Type B pancreatic cell (in vitro differentiated cells): ENCODE data around the gene CCDC102A. TPM values are rescaled to one million over a fixed set of nuclear protein-coding genes. Genes with fewer than 3 reads are reported as not detected.

Source experiments
- DNase-seq: peaks from one replicate; pipeline ENCODE4 v3.0.0; 2021; ENCODE audit warnings: mixed read lengths; ENCODE audit not compliant: unreplicated experiment; ENCODE audit errors: extremely low spot score
- H3K27ac Mint-ChIP-seq: 2 replicates; pipeline ENCODE4 v1.8.0; 2021; ENCODE audit warnings: mild to moderate bottlenecking, mixed read lengths
- H3K27me3 Mint-ChIP-seq: 2 replicates; pipeline ENCODE4 v1.8.0; 2021; ENCODE audit warnings: mixed read lengths
- H3K36me3 Mint-ChIP-seq: 2 replicates; pipeline ENCODE4 v1.8.0; 2021; ENCODE audit warnings: mixed read lengths
- H3K4me1 Mint-ChIP-seq: one replicate; pipeline ENCODE4 v1.8.0; 2021; ENCODE audit warnings: mixed read lengths; ENCODE audit not compliant: unreplicated experiment
- H3K4me3 Mint-ChIP-seq: 2 replicates; pipeline ENCODE4 v1.8.0; 2021; ENCODE audit warnings: mild to moderate bottlenecking, mixed read lengths
- H3K9me3 Mint-ChIP-seq: 2 replicates; pipeline ENCODE4 v1.8.0; 2021; ENCODE audit warnings: mixed read lengths
- total RNA-seq: library from RNA; stranded (reverse); gene quantifications from 2 replicates; pipeline ENCODE4 v1.2.1, GENCODE V29; 2021; ENCODE audit warnings: low replicate concordance
- TF ChIP-seq, protein P1 (sequence below): fragments of 200-600 bp; sonication (generic); conservative IDR thresholded peaks from 2 replicates; pipeline ENCODE4 v1.5.0; 2021; ENCODE audit warnings: antibody characterized with exemption, mild to moderate bottlenecking

The CCDC102A gene
- total RNA-seq, 1 donor from 2014 or later: 14.4 TPM

DNA sequence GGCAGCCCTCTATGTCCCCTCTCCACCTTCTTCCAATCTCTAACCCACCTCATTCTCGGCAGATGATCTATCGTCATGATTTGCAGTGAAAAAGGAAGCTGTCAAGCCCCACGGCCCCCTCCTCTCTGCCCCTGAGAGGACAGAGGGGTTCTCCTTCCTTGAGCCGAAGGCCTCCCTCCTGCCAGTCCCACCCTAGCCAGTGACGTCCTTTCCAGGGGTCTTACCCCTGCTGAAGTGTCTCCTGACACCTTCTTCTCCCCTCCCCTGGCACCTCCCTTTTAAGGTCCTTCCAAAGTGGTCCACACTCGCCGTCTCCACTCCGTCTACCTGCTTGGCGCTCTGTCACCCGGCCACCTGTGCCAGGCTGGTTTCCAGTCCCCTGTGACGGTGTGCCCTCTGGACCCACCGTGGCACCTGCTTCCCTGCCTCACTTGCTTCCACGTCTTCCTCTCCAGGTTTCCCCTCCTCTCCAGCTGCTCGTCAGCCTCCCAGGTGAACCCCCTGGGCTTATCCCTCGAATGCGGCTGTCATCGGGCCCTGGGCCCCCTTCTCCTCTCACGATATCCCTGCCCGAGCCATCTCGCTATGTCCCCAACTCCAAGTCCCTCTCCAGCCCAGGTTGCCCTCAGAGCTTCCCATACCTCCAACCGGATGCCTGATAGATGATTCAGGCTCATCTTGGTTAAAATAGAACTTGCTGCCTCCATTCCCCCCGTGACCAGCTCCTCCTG, 5.7 kb downstream of the CCDC102A start:
- Mint-ChIP-seq H3K4me3 (peak overlapping the region; percentile 77), H3K4me1 (peaks cover 43% of the 10 kb centered on the region), H3K36me3 (no peaks in the 10 kb centered on the region), H3K27ac (no peak overlapping the region), H3K27me3 (peaks cover 38% of the 10 kb centered on the region), H3K9me3 (no peaks in the 10 kb centered on the region)
- TF ChIP-seq, protein P1, sequence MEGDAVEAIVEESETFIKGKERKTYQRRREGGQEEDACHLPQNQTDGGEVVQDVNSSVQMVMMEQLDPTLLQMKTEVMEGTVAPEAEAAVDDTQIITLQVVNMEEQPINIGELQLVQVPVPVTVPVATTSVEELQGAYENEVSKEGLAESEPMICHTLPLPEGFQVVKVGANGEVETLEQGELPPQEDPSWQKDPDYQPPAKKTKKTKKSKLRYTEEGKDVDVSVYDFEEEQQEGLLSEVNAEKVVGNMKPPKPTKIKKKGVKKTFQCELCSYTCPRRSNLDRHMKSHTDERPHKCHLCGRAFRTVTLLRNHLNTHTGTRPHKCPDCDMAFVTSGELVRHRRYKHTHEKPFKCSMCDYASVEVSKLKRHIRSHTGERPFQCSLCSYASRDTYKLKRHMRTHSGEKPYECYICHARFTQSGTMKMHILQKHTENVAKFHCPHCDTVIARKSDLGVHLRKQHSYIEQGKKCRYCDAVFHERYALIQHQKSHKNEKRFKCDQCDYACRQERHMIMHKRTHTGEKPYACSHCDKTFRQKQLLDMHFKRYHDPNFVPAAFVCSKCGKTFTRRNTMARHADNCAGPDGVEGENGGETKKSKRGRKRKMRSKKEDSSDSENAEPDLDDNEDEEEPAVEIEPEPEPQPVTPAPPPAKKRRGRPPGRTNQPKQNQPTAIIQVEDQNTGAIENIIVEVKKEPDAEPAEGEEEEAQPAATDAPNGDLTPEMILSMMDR: no peak
- no peak for DNase-seq

GRCh38 chr16:57530104-57530521, 6.3 kb downstream of the CCDC102A start:
- peaks cover 38% of the 10 kb centered on the region for H3K27me3 Mint-ChIP-seq
- peaks cover 43% of the 10 kb centered on the region for H3K4me1 Mint-ChIP-seq
- H3K36me3 Mint-ChIP-seq: no peaks in the 10 kb centered on the region
- DNase-seq: no peak
- TF ChIP-seq, protein P1: no peak
- H3K4me3 Mint-ChIP-seq: peak overlapping the region; percentile 77
- no peaks in the 10 kb centered on the region for H3K9me3 Mint-ChIP-seq
- no peak overlapping the region for H3K27ac Mint-ChIP-seq

- peaks cover 40% of the 10 kb centered on the region for H3K4me1 Mint-ChIP-seq
- TF ChIP-seq, protein P1: no peak
- peaks cover 38% of the 10 kb centered on the region for H3K27me3 Mint-ChIP-seq
- peak overlapping the region; percentile 5 for H3K27ac Mint-ChIP-seq
- H3K9me3 Mint-ChIP-seq: no peaks in the 10 kb centered on the region
- H3K36me3 Mint-ChIP-seq: no peaks in the 10 kb centered on the region
- H3K4me3 Mint-ChIP-seq: peak overlapping the region; percentile 77
- no peak for DNase-seq
Observed at GRCh38 chr16:57529391-57530103, 6.8 kb downstream of the CCDC102A start.

DNA sequence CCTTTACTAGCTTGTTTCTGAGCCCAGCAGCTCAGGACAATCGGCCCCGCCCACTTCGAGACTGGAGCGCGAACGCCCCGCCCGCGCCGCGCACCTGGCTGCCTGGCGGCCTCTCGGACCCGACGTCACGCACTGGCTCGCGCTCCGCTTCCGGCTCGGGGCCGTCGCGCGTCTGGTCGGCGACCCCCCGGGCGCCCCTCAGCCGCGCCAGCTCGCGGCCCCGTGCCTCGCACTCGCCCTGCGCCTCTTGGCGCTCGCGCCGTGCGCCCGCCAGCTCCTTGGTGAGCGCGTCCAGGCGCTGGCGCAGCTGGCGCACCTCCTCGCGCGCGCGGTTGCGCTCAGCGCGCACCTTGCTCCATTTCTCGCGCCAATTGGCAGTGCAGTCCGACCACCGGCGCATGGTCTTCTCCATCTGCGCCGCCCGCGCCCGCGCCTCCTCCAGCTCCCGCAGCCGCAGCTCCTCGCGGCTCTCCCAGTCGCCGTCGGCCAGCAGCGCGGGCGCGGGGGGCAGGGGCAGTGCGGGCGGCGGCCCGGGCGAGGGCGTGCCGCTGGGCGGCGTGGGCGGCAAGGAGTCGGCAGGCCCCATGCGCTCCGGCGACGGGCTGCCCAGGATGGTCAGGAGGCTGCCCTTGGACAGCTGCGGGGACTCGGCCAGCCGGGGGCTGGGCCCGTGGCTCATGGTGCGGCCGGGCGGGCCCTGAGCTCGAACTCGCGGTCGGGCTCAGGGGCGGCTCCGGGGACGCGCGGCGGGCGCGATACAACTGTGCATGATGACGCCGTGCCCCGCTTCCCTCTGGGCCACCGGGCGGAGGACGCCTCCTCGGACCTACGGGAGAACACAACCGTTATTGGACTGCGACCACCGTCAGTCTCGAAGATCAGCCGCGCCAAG, 7.6 kb downstream of the CCDC102A start:
- H3K36me3 Mint-ChIP-seq: no peaks in the 10 kb centered on the region
- H3K27me3 Mint-ChIP-seq: peaks cover 38% of the 10 kb centered on the region
- H3K4me1 Mint-ChIP-seq: peaks cover 32% of the 10 kb centered on the region
- no peak overlapping the region for H3K27ac Mint-ChIP-seq
- TF ChIP-seq, protein P1: no peak
- peak overlapping the region; percentile 77 for H3K4me3 Mint-ChIP-seq
- H3K9me3 Mint-ChIP-seq: no peaks in the 10 kb centered on the region
- DNase-seq: no peak

DNA sequence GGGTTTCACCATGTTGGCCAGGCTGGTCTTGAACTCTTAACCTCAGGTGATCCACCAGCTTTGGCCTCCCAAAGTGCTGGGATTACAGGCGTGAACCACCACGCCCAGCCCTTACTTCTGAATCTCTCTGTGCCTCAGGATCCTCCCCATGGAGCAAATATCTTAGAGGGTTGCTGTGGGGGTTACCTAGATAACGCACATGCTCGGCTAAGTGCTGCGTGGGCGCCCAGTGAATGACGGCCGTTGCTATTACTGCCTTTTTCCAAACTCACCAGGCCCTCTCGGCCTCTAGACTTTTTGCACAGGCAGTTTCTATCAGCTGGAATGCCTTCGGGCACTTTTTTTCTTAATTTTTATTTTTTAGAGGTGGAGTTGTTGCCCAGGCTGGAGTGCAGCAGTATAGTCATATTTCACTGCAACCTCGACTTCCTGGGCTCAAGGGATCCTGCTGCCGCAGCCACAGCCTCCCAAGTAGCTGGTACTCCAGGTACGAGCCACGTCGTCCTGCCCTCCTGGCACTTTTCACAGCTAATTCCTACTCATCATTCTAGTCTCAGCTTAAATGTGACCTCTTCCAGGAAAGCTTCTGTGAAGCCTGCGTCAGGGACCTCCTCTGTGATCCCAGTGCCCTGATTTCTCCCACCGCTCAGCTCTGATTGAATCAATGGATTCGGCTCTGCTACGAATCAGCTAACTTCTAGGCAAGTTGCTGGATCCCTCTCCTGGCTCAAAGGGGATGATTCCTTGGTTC, 8.6 kb downstream of the CCDC102A start:
- Mint-ChIP-seq H3K27ac (no peak overlapping the region), H3K4me3 (peak overlapping the region; percentile 58), H3K9me3 (no peaks in the 10 kb centered on the region), H3K4me1 (peaks cover 24% of the 10 kb centered on the region), H3K27me3 (peaks cover 36% of the 10 kb centered on the region), H3K36me3 (no peaks in the 10 kb centered on the region)
- TF ChIP-seq, protein P1: no peak
- DNase-seq: no peak
